Mesenteric fat pad (tissue), 1 donor: Measurements from ENCODE around the gene PMP22. TPM values are rescaled to one million over a fixed set of nuclear protein-coding genes. Genes with fewer than 3 reads are reported as not detected.
"Not testable (repeated sequence)": the region's sequence is repeated elsewhere in the genome, so short reads cannot be mapped to it uniquely, and the experiment has no call there.

Source experiments
- DNase-seq: peaks from one replicate; pipeline ENCODE4 v3.0.0-alpha.2; 2020; ENCODE audit warnings: low spot score
- total RNA-seq: library from RNA; stranded (reverse); fragmentation: NEBNext Ultra II Directional; extraction: Animal tissue kit (Norgen Biotek cat#: 25700); gene quantifications from one replicate; pipeline ENCODE4 v1.2.1, GENCODE V29; 2021
- donor health status: DM: yes; HTN: yes; CAD: no.

PMP22 gene
- total RNA-seq, 1 donor from 2014 or later, result 250 TPM

DNA sequence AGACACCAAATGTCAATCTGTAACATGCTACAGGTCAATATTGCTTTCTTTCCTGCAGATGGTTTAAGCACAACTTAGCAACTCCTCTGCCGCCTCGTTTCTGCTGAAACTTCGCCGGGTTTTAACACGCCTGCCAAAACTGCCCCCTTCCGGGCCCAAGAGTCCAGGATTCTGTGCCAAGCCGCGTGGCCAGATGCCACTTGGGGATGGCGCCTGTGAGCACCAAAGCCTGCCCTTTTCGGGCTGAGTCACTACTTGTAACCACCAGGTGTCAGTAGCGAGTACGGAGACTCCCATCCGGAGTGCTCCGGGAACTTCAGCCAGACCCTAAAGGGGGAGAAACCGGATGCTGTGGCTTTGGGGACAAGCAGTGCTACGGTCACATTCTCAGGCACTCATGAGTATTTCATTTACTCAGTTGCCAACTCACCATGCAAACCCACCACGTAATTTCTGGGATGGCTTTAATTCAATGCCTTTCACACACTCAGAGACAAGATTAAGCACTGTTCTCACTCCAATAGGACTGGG lies 7.8 kb downstream of the PMP22 start:
- DNase-seq, result no peak

DNA sequence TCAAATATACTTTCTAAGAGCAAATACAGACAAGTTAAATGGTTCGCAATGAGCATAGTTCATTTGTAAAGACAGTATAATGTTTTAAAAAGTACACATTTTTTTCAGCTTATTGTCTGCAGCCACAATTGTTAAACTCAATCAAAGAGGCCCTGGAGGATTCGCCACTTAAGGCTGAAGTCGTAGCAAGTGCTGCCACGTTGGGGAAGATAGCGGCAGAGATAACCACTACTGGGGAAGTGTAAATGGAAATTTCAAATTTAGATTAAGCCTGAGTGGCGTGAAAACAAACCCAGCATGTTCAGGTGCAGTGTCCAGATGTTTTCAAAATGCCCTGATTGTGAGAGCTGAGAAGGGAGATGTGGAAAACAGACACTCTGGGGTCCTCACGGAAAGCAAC lies 8.4 kb downstream of the PMP22 start:
- no peak for DNase-seq

DNA sequence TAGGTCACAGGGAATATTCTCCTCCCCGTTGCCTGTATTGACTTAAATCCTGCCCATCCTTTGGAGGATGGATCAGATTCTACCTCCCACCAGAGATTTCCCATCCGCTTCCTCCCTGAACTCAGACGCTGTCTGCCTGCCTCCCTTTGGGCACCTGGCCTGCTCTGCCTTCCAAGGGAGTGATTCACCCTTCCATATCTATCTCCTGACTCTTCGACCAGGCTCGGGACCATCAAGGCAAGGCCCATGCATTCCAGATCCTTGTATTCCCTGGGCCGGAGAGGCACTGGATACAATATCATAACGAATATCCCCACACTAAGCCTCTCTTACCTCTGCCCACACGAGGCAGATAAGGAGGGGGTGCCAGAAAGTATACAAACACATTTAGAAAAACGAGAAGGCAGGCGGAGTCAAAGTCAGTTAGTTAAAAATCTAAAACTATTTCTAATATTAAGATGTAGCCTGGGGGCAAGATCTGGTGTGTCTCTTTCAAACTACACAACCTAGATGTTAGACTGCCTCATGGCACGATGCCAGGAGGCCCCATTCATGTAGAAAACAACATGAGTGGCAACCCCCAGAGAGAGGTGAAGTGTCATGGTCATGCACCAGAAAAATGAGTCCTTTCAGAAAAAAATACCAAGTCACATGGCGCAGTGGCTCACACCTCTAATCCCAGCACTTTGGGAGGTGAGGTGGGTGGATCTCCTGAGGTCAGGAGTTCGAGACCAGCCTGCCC lies 9.2 kb downstream of the PMP22 start:
- no peak for DNase-seq

DNA sequence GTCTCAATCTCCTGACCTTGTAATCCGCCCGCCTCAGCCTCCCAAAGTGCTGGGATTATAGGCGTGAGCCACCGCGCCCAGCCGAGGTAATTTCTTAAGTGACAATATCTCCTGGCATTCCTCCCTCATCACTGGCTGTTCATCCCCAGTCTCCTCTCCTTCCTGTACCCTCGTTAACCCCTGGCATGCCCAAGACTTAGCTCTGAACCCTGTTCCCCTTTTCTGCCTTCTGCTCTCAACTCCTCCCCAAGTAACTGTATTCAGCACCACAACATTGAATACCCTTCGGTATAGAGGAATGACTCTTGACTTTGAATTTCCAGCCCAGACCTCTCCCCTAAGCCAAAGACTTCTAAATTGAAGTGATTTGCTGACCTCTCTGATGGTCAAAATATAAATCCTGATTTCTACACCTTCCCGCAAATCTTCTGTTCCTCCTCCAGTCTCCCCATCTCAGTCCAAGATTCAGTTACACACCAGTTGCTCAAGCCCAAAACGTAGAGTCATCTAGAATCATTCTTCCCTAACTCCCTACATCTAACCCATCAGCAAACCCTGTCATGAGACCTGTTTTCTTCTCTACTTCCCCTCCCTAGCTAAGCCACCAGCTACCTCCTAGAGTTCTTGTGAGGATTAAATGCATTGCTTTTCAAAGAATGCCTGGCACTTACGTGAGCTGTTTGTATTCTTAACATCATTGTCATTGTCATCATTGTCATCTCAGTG lies 14.8 kb downstream of the PMP22 start:
- DNase-seq, result peak; percentile 20

DNA sequence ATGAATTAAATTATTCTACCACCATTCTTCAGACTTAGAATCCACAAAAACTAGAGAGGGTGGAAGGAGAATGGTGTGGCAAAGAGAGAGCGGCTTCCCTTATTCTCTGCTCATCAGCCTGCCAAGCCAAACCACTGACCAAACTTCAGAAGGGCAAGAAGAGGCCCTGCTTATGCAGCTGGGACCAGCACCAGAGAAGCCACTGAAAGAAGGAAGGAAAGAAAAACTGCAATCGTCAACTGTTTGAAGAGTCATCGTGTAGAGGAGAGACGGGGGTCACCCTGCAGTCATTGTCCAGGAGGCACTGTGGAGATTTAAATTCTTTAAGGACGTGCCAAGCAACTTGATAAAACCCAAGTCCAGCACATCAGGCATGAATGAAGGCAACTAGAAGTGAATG lies 15.6 kb downstream of the PMP22 start:
- DNase-seq, result no peak

DNA sequence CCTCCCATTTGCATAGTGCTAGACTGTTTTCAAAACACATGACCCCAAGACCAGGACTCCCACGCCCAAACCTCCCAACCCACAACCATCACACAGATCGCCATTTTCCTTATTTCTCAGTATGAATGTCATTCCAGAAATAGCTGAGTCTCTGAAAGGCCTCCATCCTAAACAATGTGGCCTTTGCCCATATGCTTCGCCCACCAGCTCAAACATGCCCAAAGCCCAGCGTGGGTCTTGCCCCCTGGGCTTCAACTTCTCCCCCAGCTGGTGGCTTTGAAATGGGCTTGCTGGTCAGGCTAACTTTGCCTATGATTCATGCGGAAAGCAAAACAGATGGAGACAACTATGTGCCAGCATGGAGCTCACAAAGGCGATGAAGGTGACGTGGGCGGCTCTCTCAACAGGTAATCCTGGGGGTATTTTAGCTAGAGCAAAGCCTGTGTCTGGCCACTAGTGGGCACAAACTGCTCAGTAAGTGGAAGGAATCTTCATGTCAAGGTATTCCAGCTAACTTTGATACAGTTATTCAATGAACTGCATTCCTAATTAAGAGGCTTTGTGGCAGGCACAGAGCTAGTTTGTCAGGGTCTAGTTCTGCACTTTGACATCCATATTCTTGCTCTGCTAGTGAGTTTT lies 17.1 kb downstream of the PMP22 start:
- DNase-seq, result no peak

DNA sequence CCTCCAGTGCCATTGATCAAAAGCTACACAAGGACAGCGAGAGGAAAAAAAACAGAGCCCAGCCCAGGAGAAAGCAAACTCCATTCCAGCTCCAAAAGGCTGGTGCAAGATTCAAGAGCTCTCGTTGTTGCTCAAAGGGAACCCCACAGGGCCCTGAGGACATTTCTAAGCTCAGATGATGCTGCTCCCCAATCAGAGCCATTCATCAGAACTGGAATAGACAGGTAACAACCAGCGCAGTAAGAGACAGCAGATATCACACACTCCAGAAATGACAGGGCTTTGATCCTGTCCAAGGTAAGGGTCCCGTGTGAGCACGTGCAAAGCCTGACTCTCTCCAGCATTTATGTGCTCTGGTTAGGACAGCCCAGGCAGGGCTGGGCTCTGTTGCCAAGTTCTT lies 20.1 kb downstream of the PMP22 start:
- DNase-seq, result no peak

DNA sequence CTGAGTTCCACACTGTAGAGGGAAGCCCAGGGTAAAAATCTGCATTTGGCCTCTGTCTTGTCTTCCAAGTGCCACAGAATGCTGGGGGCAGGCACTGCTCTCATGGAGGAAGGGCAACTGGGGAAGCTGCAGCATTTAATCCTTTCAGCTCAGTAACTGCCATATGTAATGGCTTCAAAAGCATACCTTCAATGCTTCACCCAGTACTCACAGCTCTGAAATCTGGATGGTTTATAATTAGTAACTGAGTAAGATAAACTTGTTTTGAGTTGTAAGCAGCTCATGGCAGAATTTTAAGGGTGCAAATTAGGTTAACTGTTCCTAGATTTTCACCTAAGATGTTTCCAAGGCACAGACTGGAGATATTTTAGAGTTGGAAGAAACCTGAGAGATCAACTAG lies 24.5 kb downstream of the PMP22 start:
- no peak for DNase-seq

DNA sequence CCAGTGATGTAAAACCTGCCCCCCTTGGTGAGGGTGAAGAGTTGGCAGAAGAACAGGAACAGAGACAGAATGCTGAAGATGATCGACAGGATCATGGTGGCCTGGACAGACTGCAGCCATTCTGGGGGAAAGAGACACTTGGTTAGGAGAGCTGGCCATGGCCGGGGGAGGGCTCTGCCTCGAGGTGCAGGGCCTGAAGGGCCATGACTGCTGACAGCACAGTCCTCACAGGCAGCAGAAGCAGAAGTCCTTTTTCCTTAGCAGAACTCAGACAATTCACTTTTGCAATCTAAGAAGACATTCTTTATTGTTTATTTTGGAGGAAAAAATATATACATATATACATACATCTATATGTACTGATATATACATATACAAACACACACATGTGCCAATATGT lies 25.6 kb downstream of the PMP22 start:
- no peak for DNase-seq

DNA sequence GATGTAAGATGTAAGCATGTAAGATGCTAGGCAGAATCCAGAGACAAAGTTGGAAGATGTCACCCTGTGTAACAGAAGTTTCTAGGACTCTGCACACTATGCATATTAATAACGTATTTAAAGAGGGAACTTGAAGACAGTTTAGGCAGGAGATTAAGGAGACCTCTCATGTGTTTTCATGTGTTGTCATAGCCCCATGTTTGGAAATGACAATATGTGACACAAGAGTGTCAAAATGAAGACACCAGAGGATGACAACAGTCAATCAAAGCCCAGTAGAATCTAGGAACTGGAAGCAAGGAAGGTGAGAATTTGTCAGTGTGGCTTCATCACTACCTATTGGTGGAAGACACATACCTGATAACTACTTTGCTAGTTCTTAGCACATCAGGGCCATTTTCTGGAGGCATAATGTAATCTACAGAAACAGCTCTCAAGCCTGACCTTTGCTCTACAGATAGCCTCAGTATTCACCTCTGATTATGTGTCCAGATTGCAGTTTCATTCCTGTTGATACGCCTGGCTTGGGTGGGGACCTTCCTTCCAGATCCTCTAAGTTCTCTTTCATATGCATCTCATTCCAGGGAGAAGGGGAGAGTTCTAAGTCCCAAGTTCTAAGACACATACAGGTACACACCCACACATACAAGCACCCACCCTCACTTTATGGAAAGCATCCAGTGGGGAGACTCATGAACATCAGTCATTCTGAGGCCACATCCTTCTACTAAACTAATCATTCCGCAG lies 26.3 kb downstream of the PMP22 start:
- no peak for DNase-seq

DNA sequence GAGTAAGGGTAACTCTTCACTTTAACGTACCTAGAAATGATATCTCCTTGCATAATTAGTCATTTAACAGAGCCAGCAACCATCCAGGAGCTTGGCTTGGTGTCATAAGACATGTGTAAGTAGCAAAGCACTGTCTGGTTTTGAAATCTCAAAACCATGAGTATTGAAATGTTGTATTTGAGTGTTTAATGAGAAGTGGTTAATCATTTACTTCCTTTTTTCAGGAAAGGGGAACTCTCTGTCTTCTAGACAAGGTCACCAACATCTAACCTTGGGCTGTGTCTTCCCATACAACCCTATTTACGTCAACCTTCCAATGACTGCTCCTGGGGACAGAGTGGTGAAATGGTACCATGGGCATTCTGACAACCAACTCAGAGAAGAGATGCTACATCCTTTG lies 27.1 kb downstream of the PMP22 start:
- no peak for DNase-seq

DNA sequence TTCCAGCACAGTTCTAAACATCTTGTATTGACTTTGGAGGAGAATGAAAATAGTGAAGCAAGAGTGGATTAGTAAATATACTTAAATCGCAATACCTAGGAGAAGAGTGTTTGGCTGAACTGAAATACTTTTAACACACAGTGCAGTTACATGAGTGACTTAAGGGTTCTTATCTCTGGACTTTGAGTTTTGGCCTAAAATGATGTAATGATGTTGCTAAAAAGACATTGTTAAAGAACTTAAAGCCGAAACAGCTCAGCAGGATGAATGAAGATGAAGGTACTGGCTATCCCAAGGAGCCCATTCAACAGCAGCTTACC lies 28.1 kb downstream of the PMP22 start:
- DNase-seq, result no peak

DNA sequence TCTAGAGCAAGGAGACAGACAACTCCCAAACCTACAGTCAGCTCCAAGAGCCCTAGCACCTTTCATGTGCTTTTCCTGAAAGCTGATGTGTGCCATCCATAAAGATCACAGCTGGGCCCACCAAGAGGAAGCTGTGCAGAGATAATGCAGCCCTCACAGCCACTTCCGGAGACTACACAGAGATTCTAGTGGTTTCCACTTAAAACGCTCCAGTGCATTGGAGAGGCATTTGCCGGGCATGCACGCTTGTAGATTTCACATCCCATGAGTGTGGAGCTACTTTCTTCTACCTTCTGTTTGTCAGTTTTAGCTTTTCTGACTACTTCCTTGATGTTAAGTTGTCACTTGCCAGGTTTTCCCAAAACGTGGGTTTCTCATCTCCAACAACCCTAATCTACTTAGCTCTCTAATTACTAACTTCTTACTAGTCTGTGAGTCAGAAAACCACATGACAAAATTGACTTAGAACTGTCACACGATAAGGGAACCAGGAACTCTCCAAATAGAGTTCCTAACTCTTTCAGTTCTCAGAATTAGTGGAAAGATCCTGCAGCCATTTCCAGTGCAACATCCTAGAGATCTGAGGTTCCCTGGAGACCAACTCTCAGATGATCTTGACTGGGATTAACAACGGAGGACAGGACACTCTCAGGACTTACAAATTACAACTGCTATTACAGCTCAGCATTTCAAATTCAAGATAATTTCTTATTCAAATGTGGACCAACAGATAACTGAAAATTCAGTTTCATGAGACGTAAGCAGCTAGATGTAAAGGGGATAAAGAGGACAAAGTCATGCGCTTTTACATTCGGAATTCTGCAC lies 28.6 kb downstream of the PMP22 start:
- DNase-seq, result no peak

DNA sequence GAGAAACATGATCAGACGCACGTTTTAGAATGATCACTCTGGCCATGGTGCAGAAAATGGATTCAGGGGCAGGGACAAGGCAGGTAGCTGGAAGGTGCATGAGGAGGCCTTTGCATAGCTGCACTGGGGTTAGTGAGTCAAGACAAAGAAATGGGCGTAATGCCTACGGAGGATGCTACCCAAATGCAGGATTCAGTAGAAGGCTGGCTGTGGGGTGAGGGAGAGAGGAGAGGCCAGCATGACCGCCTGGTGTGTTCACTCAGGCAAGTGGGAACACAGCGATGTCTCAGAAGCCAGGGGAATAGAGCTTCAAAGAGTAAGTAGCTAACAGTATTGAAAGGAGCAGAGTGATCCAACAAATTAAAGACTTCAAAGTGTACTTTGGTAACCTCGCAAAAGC lies 31.2 kb downstream of the PMP22 start:
- no peak for DNase-seq

DNA sequence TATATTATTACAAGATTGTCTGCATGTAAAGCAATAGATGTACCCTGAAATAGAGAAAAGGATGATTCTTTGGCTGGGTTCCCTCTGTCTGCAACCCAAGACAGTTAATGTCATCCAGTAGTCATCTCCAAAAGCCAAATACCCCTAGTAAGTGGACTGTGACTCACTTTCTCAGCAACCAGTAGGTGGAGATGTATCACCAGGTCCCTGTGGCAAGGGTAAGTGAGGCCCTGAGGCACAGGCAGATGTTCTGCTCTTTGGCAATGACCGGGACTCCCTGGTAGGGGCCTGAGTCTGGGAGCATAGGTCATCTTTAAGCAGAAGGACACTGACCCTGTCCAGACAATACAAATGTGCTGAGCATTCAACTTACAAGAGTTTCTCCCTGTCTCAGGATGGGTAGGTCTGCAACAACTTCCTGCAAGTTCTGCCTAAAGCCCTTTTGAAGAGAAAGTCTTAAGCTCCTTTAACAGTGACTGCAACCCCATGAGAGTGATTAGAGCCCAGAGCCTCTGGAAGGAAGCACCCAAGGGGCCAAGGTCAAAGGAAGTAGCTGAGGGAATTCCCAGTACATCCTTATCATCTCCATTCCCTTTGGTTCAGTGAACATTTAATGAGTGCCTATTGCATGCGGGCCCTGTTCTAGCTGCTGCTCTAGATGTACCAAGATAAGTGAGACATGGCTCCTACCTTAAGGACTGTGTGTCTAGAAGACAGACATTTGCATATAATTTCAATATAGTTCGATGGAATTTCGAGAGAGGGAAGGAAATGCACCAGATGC lies 31.9 kb downstream of the PMP22 start:
- no peak for DNase-seq

DNA sequence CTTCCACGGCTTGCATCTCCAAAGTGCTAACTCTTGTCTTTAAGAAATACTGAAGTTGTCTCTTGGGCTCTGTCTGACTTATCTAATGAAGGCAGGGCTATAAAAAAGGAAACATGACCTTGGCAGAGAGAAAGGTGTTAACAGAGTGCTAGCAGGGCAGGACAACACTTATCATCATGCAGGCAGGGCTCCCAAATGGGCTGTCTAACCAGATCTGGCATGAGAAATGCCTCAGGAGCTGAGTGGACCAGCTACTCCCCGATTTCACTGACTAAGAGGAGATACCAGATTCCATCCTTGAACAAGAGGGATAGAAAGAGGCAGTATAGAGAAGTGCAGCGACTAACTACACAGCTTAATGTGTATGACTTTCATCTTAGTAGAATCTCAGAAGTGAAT lies 32.6 kb downstream of the PMP22 start:
- no peak for DNase-seq

DNA sequence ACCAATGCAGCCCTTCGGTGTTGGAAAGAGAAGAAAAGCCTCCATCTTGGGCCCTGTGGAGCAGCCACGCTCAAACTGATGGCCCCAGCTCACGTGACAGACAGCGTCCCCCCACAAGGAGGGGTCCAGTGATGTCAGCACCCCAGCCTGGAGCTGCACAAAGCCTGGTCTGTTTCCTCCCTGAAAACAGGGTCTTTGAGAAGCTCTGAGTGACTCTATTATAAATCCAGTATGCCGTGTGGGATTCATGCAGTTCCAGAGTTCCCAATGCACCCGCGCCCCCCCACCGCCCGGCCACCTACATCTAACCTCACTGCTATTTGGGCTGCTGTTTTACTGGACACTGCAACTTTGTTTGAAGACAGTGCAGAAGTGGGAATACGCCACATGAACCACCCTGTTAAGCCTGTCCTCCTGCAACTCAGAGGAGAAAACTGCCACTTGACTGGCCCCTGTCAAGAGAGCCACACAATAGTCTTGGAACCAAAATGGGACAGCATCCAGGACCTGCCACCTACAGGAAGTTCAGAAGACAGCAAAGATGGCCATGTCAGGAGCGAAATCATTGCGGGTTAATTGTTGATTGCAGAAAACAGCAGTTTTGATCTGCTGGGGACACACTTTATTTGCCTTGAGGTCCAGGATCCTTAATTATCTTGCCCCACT lies 33.1 kb downstream of the PMP22 start:
- no peak for DNase-seq

DNA sequence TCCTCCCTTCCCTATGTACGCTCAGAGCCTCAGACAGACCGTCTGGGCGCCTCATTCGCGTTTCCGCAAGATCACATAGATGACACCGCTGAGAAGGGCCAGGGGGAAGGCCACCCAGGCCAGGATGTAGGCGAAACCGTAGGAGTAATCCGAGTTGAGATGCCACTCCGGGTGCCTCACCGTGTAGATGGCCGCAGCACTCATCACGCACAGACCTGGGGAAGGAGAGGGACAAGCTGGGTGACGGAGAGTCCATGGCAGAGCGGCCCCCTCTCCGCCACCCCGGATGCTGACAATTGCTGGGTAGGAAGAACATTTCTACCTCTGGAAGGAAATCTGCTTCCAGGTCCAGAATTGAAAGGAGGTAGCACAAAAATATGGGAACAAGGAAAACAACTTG lies 34.3 kb downstream of the PMP22 start:
- no peak for DNase-seq

DNA sequence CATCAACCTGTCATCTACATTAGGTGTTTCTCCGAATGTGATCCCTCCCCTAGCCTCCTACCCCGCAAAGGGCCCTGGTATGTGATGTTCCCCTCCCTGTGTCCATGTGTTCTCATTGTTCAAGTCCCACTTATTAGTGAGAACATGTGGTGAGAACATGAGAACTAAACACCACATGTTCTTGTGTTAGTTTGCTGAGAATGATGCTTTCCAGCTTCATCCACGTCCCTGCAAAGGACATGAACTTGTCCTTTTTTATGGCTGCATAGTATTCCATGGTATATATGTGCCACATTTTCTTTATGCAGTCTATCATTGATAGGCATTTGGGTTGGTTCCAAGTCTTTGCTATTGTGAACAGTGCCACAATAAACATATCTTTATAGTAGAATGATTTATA lies 43.3 kb downstream of the PMP22 start:
- DNase-seq, result not testable (repeated sequence)

DNA sequence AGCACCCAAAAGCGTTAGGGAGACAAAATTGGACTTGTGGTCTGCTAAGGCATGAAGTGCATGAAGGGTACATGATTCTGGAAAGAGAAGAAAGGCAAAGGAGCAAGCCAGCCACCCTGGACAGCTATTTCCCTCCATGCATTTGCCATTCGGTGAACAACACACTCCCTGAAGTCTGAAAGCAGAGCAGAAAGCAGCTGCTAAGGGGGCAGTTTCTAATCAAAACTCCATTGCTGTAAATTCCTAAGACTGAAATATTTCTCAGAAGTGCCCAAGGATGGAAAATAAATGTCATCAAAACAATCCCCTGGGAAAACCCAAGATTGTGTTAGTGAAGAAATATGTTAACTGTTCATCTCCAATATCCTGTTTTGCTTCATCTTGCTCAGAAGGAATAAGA lies 44.3 kb downstream of the PMP22 start:
- DNase-seq, result no peak
